ENCODE data around the gene HIPK2. TPM values are rescaled to one million over a fixed set of nuclear protein-coding genes. Genes with fewer than 3 reads are reported as not detected.

The HIPK2 gene
- total RNA-seq, 1 donor from 2014 or later = 186 TPM

DNA sequence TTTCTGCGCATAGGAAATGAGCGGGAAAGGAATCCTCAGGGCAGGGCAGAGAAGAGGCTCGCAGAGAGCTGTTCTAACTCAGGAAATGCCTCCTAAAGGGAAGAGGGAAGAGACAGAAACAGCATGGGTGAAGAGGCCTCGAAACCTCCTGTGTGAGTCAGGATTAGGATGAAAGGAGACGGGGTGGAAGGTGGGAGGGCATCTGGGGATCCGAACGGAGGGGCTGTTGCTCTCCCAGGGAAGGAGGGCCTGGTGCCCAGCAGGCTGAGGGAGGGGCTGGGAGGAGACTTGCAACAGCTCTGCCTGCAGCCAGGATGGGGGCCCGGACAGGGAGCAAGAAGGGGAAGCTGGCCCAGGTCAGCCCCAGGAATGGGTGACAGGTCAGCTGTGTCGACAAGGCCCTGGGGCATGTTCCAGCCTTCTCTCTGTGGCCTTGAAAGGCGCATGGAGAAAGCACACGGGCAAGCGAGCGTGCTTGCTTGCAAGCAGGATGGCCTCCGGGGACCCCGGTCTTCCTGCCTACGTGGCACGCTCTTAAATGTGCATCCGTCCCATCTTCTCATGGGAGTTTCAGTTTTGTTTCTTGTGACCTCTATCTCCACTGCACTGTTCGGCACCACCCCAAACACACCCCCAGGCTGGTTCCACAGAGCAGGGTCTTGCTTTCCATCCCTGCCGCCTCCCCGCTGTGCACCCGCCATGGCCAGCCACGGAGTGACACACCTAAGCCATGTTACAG is 63.5 kb downstream of the HIPK2 start:
- DNase-seq (ENCODE audit: low read depth) = no peak

- DNase-seq (ENCODE audit: low read depth) = no peak
Observed at GRCh38 chr7:139713526-139714162, 64.2 kb downstream of the HIPK2 start.

GRCh38 chr7:139713061-139713460 is 64.7 kb downstream of the HIPK2 start:
- no peak for DNase-seq (ENCODE audit: low read depth)

- DNase-seq (ENCODE audit: low read depth) = no peak
Observed at GRCh38 chr7:139711991-139712743, 65.6 kb downstream of the HIPK2 start.

DNA sequence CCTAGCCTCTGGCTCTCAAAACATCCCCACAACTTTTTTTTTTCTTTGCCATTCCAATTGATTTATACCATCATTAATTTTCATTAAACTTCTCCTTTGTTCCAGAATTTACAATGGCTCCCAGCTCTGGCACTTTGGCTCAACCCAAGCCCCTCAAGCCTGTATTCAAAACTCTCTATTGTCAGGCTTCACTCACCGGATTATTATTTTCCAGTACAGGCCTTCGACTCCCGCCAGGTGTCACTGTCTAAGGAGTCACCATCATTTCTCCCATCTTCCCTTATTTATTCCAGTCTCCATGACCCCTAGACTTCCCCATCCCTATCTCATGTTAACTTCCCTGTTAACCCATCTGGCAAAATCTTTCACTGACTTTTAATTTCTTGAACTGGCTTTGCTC is 67.8 kb downstream of the HIPK2 start:
- no peak for DNase-seq (ENCODE audit: low read depth)

DNA sequence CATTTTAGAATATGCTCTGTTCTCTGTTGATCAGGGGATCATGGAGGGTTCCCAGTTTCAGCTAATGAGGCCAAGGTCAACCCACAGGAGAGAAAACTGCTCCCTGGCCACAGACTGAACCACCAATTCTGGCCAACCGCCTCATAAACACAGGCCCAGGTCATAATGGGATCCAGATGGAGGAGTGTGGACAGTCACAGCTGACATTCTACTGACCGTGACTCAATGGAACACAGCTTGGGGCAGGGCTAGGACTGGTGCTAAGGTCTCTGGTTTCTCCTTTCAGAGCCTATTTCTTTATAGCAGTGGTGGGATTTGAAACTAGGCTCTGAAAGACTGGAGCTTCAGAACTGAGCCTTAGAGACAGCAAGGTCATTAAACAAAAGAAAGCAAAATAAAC is 68.3 kb downstream of the HIPK2 start:
- DNase-seq (ENCODE audit: low read depth) = no peak

DNA sequence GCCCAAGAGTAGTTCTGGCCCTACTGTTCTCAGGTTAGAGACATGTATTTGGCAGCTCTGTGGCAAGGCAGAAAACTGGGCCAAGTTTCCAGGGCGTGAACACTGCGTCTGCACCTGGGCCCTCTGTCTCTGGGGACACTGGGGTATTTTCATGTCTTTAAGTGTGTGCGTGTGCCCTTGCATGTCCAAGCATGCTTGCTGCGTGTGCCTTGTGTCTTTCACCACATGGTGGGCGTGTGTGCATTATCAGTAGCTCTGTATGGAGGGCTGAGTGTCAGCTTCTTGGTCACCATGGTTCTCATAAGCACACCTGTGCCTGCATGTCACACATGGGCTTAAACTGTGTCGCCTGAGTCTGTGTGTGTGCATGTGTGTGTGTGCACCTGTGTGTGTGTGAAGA is 69.3 kb downstream of the HIPK2 start:
- DNase-seq (ENCODE audit: low read depth) = no peak

- DNase-seq (ENCODE audit: low read depth) = no peak
Observed at GRCh38 chr7:139706837-139707236, 71.0 kb downstream of the HIPK2 start.

DNA sequence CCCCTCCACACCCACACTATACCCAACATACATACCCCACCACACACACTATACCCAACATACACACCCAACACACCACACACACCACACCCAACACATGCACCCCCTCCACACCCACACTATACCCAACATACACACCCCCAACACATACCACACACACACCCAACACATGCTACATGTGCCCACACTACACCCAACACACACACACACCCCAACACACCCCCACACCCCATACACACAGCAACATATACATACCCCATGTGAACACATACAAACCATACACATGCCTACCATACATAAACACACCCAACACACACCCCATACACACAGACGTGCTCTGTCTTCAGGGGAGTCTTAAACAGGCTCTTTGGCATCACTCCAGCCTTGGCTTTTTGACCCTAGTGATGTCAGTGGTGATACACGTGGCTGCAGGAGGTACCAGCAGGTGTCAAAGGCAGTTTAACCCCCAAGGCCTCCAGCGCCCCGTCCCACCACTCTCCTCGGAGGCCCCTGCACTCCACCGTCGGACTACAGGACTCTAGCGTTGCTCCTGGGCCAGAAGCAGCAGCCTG is 73.4 kb downstream of the HIPK2 start:
- DNase-seq (ENCODE audit: low read depth) = no peak

GRCh38 chr7:139703487-139704307 is 74.1 kb downstream of the HIPK2 start:
- no peak for DNase-seq (ENCODE audit: low read depth)

- DNase-seq (ENCODE audit: low read depth) = no peak
Observed at GRCh38 chr7:139702811-139703486, 74.8 kb downstream of the HIPK2 start.

GRCh38 chr7:139702313-139702731 is 75.5 kb downstream of the HIPK2 start:
- DNase-seq (ENCODE audit: low read depth) = no peak

- DNase-seq (ENCODE audit: low read depth) = no peak
Observed at GRCh38 chr7:139701908-139702307, 75.9 kb downstream of the HIPK2 start.

DNA sequence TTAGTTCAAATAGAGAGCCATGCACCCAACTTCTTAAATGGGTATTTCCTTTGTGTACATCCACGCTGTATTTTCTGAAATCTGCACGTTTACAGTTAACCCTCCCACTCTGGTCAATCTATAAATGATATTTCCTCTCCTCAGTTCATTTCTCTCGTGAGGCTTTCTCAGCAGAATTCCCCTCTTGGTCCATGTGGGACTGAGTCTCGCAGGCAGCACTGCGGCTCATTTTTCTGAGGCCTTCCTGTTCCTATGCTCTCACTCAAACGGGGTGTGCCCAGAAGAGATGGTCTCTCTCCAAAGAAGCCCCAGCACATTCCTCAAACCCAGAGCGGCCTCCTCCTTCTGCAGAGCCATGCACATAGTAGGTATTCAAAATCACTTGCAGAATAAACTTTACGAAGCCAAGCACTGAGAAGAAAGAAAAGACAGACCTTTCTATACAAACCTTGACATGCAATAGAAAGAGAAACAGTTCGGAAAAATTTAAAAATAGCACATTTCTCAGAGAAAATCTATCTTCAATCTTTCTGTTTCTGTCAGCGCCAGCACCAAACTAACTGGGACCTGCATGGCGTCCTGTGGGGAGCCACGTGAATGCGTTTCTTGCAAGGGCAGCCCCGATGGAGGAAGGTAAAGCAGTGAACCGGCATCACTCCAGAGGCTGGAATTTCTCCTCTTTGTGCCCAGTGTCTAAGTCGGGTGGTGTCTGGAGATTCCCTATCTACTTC is 77.1 kb downstream of the HIPK2 start:
- no peak for DNase-seq (ENCODE audit: low read depth)

DNA sequence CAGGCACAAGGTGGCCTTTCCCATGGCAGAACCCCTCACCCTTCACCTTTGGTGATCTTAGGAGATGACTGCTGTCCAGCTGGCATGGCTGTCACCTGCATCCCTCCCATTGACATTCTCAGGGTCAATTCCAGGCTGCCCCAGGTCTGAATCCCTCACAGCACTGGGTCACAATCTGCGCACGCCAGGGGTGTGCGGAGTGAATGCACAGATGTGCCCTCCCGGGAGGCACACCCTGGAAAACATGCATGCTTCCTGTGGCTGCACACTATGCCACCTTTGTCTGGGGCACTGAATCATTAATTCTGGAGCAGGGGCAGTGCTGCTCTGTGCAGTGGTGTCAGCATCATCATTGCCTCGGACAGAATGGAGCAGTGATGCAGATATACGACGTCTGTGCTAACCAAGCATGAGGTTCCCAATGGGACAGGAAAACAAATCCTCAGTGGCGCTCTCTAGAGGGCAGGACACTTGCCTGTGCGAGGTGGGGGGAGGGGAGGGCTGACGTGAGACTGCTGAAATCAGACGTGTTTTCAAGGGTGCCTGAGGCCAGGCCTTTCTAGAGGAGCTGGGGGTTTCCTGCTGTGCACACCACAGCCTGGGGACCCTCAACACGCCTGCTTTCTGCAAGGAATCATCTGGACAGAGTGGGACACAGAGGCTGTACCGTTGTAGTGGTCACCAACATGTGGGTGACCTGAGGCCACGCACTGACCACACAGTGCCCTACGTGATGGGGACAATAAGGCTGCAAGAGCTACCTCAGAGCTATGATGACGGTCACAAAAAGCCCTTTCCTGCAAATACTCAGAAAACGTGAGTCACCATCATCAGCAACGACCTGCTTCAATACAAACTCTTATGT is 77.9 kb downstream of the HIPK2 start:
- no peak for DNase-seq (ENCODE audit: low read depth)

DNA sequence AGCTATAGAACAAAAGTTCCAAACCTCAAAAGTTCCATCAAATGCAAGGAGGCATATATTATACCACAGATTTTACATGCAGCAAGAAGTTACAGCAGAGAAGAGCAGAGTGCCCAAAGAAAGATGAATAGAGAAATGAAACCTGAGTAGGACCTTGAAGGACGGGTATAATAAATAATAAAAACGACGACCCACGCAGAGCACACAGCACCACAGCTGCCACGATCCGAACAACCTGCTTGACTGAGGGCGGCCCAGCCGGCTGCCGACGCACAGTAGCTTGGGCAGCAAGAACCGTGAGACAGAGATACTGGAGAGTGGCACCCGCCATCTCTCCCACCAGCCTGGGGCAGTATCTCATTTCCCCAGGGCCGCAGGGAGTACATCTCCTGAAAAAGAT is 79.0 kb downstream of the HIPK2 start:
- no peak for DNase-seq (ENCODE audit: low read depth)

GRCh38 chr7:139698278-139698677 is 79.5 kb downstream of the HIPK2 start:
- DNase-seq (ENCODE audit: low read depth) = no peak

GRCh38 chr7:139697056-139697455 is 80.7 kb downstream of the HIPK2 start:
- no peak for DNase-seq (ENCODE audit: low read depth)

GRCh38 chr7:139696552-139696951 is 81.2 kb downstream of the HIPK2 start:
- no peak for DNase-seq (ENCODE audit: low read depth)
